Measurements from ENCODE around the gene KIRREL1.

DNA sequence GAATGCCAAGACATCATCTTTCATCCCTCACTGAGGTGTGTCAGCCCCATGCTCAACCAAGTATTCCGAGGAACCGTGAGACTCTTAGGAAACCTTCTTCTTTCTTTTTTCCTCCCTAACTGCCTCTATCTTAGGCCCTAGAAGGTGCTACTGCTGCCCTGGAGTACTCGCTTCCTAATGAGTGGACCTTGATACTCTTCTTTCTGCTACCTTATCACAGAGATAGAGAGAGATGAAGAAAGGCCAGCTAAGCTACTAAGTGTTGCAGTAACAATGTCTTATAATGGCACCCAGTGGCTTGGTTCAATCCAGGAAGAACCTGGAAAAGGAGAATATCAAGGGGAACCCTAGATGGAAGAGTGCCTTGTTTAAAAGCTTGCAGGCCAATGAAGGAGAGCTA lies 86.6 kb downstream of the KIRREL1 start:
- TF ChIP-seq, protein P1, sequence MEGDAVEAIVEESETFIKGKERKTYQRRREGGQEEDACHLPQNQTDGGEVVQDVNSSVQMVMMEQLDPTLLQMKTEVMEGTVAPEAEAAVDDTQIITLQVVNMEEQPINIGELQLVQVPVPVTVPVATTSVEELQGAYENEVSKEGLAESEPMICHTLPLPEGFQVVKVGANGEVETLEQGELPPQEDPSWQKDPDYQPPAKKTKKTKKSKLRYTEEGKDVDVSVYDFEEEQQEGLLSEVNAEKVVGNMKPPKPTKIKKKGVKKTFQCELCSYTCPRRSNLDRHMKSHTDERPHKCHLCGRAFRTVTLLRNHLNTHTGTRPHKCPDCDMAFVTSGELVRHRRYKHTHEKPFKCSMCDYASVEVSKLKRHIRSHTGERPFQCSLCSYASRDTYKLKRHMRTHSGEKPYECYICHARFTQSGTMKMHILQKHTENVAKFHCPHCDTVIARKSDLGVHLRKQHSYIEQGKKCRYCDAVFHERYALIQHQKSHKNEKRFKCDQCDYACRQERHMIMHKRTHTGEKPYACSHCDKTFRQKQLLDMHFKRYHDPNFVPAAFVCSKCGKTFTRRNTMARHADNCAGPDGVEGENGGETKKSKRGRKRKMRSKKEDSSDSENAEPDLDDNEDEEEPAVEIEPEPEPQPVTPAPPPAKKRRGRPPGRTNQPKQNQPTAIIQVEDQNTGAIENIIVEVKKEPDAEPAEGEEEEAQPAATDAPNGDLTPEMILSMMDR (IDR thresholded peaks at IDR 0.05; ENCODE audit: borderline replicate concordance, extremely low read depth, low read length, poor library complexity, severe bottlenecking): no peak
- TF ChIP-seq EZH2 (IDR thresholded peaks at IDR 0.05; ENCODE audit: borderline replicate concordance, low read depth, low read length, severe bottlenecking): no peak
